ENCODE measurements around the gene FBXO21.

DNA sequence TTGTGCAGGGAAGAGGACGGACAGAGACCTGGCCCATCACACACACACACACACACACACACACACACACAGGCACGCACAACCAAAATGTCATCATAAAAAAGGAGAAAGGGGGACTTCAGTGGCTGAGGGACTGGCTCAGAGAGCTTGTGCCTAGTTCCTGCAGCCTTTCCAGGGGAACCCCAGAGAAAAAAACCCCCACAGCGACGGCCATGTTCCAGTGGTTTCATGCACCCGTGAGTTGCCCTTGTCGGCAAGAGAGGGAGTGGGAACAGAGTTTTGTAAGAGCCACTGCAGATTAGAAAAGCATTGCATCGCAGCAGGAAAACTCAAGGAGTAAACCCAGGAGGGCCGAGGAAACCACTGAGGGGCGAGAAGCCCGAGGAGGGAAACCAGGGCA, 24.5 kb upstream of the FBXO21 start:
- TF ChIP-seq RAD21 (IDR thresholded peaks at IDR 0.05; ENCODE audit: low read length) (no peak), RFX5 (IDR thresholded peaks at IDR 0.05; ENCODE audit: low read depth, low read length) (no peak), POLR2A (IDR thresholded peaks at IDR 0.05; ENCODE audit: low read depth, low read length) (no peak), MAFK (IDR thresholded peaks at IDR 0.05; ENCODE audit: low read depth, low read length) (no peak), SMC3 (IDR thresholded peaks at IDR 0.05; ENCODE audit: low read depth, low read length) (no peak), MXI1 (IDR thresholded peaks at IDR 0.05; ENCODE audit: borderline replicate concordance, low read depth, low read length) (no peak), BHLHE40 (IDR thresholded peaks at IDR 0.05; ENCODE audit: low read depth, low read length) (no peak)
- TF ChIP-seq, protein P1, sequence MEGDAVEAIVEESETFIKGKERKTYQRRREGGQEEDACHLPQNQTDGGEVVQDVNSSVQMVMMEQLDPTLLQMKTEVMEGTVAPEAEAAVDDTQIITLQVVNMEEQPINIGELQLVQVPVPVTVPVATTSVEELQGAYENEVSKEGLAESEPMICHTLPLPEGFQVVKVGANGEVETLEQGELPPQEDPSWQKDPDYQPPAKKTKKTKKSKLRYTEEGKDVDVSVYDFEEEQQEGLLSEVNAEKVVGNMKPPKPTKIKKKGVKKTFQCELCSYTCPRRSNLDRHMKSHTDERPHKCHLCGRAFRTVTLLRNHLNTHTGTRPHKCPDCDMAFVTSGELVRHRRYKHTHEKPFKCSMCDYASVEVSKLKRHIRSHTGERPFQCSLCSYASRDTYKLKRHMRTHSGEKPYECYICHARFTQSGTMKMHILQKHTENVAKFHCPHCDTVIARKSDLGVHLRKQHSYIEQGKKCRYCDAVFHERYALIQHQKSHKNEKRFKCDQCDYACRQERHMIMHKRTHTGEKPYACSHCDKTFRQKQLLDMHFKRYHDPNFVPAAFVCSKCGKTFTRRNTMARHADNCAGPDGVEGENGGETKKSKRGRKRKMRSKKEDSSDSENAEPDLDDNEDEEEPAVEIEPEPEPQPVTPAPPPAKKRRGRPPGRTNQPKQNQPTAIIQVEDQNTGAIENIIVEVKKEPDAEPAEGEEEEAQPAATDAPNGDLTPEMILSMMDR (conservative IDR thresholded peaks at IDR 0.05; ENCODE audit: low read depth, low read length), result no peak
- TF ChIP-seq, protein P2, sequence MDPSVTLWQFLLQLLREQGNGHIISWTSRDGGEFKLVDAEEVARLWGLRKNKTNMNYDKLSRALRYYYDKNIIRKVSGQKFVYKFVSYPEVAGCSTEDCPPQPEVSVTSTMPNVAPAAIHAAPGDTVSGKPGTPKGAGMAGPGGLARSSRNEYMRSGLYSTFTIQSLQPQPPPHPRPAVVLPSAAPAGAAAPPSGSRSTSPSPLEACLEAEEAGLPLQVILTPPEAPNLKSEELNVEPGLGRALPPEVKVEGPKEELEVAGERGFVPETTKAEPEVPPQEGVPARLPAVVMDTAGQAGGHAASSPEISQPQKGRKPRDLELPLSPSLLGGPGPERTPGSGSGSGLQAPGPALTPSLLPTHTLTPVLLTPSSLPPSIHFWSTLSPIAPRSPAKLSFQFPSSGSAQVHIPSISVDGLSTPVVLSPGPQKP (IDR thresholded peaks at IDR 0.05; ENCODE audit: borderline replicate concordance, low read depth, low read length), result no peak
- TF ChIP-seq, protein P3, sequence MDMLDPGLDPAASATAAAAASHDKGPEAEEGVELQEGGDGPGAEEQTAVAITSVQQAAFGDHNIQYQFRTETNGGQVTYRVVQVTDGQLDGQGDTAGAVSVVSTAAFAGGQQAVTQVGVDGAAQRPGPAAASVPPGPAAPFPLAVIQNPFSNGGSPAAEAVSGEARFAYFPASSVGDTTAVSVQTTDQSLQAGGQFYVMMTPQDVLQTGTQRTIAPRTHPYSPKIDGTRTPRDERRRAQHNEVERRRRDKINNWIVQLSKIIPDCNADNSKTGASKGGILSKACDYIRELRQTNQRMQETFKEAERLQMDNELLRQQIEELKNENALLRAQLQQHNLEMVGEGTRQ (IDR thresholded peaks at IDR 0.05; ENCODE audit: low read depth, low read length), result no peak
